ENCODE measurements around the gene HOXD3.

The HOXD3 gene

DNA sequence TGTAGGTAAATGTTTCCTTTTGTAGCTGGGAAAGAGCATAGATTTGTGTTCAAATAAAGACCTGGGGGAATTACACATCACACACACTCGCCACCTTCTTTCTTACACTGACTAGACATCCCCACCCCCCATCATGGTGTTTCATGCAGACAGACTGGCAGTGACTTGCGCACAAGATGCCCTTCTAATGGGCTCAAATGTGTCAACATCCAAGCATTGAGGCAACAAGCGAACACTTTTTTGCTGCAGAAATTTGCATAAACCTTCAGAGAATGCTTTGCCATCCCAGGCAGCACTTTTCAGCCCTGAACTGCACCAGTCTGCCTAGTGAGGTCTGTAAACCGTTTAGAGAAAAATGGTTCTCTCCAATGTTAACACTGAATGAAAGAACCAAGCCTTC is 23.1 kb upstream of the HOXD3 start:
- POLR2A ChIA-PET: no interaction called here
- CTCF ChIA-PET: interaction anchor here (1.0 to 2.5 kb wide), 4 partner anchors 9 to 518 kb away, joined by 3 to 8 read pairs (median 6); no protein-coding TSS in a partner anchor
- TF ChIP-seq, protein P1, sequence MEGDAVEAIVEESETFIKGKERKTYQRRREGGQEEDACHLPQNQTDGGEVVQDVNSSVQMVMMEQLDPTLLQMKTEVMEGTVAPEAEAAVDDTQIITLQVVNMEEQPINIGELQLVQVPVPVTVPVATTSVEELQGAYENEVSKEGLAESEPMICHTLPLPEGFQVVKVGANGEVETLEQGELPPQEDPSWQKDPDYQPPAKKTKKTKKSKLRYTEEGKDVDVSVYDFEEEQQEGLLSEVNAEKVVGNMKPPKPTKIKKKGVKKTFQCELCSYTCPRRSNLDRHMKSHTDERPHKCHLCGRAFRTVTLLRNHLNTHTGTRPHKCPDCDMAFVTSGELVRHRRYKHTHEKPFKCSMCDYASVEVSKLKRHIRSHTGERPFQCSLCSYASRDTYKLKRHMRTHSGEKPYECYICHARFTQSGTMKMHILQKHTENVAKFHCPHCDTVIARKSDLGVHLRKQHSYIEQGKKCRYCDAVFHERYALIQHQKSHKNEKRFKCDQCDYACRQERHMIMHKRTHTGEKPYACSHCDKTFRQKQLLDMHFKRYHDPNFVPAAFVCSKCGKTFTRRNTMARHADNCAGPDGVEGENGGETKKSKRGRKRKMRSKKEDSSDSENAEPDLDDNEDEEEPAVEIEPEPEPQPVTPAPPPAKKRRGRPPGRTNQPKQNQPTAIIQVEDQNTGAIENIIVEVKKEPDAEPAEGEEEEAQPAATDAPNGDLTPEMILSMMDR (IDR thresholded peaks at IDR 0.05; ENCODE audit: control extremely low read depth, extremely low read depth, low read depth, missing control alignments): no peak
- DNase-seq (ENCODE audit: extremely low spot score): no peak

DNA sequence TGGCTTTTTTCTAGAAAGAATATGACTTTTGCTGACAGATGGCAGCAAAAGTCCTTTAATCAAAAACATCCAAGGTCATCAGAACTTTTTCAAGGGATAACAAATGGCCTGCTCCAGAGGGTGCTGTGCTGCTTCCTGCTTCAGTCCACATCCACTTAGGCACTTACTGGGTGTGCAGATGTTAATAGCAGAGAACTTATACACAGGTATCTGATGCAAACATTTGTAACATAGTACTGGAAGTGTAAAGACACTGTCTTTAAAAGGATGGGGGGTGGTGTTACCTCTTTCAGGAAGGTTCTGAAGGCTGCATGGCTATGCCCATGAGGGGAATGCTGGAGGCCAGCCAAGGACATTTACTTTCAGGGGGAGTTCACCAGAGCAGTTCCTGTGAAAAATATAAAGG is 22.1 kb upstream of the HOXD3 start:
- ChIA-PET CTCF (interaction anchor here (2.5 kb wide), 1 partner anchor 517 kb away, joined by 8 read pairs; no protein-coding TSS in a partner anchor), POLR2A (no interaction called here)
- DNase-seq (ENCODE audit: extremely low spot score): no peak
- TF ChIP-seq, protein P1 (IDR thresholded peaks at IDR 0.05; ENCODE audit: control extremely low read depth, extremely low read depth, low read depth, missing control alignments): no peak

DNA sequence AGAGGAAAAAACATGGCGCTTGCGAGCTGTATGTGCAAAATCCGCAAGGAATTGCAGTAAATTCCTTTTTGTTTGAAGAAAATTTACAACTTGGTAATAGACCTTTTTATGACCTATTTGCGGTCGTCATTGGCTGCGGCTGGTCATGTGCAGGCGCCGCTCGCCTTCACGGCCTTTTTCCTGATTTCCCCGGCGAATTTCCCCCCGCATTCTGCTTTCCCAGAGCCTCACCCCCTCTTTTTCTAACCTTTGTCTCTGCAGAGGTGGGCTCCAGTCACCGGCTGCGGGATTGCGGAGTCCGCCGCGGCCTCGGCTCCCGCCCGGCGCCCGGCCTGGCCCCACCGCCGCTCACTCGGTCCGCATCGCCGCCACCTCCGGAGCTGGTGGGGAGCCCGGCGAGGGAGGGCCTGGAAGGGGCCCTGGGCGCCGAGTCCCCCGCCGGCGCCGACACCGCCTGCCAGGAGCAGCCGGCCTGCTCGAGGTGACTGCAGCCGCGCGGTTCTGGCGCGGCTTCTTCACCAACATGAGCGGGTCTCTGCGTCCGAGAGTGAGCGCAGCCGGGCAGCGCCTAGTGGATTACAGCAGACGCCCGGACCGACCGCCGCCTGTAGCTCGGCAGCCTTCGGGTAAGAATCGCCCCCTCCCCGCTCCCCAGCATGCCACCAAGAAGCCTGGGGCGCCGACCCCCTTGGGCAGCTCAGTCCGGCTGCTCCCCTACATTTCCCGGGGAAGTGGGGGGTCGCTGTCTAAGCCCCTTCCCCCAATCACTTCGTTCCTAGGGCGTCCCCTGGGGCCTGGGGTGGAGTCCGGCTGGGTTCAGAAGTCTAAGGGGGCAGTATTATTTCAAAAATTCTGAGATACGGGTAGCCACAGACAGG is 20.5 kb upstream of the HOXD3 start:
- no peak for DNase-seq (ENCODE audit: extremely low spot score)
- CTCF ChIA-PET: interaction anchor here (1.8 to 5.6 kb wide), 3 partner anchors 10 to 515 kb away, joined by 7 to 124 read pairs (median 9); no protein-coding TSS in a partner anchor
- TF ChIP-seq, protein P1 (IDR thresholded peaks at IDR 0.05; ENCODE audit: control extremely low read depth, extremely low read depth, low read depth, missing control alignments): no peak
- POLR2A ChIA-PET: no interaction called here

DNA sequence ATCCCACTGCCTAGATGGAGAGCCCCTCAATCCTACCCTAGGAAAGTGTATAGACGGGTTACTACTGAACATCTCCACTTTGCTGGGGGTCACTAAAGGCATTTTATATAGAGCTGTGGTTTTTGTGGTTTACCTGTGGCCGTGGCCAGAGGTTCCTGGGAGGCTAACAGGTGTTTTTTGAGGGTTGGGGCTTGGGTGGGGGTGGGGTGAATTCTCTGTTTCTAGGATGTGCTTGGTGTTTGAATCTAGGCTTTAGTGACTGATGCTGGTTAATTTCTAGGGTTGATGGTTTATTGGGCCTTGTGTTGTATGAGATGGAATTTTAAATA is 19.9 kb upstream of the HOXD3 start:
- ChIA-PET CTCF (interaction anchor here (1.8 to 5.6 kb wide), 3 partner anchors 10 to 515 kb away, joined by 7 to 124 read pairs (median 9); no protein-coding TSS in a partner anchor), POLR2A (no interaction called here)
- TF ChIP-seq, protein P1 (IDR thresholded peaks at IDR 0.05; ENCODE audit: control extremely low read depth, extremely low read depth, low read depth, missing control alignments): no peak
- no peak for DNase-seq (ENCODE audit: extremely low spot score)

DNA sequence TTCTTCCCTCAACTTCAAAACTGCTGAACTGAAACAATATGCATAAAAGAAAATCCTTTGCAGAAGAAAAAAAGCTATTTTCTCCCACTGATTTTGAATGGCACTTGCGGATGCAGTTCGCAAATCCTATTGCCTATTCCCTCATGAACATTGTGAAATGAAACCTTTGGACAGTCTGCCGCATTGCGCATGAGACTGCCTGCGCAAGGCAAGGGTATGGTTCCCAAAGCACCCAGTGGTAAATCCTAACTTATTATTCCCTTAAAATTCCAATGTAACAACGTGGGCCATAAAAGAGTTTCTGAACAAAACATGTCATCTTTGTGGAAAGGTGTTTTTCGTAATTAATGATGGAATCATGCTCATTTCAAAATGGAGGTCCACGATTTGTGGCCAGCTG is 19.2 kb upstream of the HOXD3 start:
- DNase-seq (ENCODE audit: extremely low spot score): no peak
- TF ChIP-seq, protein P1 (IDR thresholded peaks at IDR 0.05; ENCODE audit: control extremely low read depth, extremely low read depth, low read depth, missing control alignments): no peak
- ChIA-PET CTCF (interaction anchor here (1.8 to 5.6 kb wide), 5 partner anchors 11 to 514 kb away, joined by 6 to 124 read pairs (median 9); no protein-coding TSS in a partner anchor), POLR2A (no interaction called here)

DNA sequence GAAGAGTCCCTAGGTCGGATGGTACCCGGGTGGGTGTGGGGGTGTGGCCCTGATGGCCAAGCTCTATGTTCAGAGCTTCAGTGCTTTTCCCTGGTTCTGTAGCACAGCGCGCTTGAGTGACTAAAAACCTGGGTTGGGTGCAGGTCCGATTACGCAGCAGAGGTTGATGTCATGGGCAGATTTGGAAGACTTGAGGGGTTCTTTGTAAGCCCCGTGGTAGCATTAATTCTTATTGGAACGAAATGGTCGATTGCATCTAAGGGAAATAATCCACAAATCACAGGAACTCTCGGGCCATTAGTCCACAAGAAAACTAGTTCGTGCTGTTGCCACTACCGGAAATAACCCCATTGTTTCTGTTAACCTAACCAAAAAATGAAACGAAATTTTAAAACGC is 18.6 kb upstream of the HOXD3 start:
- ChIA-PET POLR2A (no interaction called here), CTCF (interaction anchor here (1.6 to 5.6 kb wide), 8 partner anchors 11 to 512 kb away, joined by 5 to 124 read pairs (median 18); no protein-coding TSS in a partner anchor)
- DNase-seq (ENCODE audit: extremely low spot score): no peak
- TF ChIP-seq, protein P1 (IDR thresholded peaks at IDR 0.05; ENCODE audit: control extremely low read depth, extremely low read depth, low read depth, missing control alignments): no peak
